Panc1 (cell line): ENCODE results near the gene NHLRC3. TPM values are rescaled to one million over a fixed set of nuclear protein-coding genes. Genes with fewer than 3 reads are reported as not detected.

Experiments used
- ATAC-seq: fragments of 200-7000 bp; cut with Tn5 transposase; 2 replicates; pipeline ENCODE4 v1.9.1; 2020; ENCODE audit warnings: mild to moderate bottlenecking, moderate library complexity
- BruUV-seq: library from RNA; stranded (reverse); fragments of 400-500 nt; replicated peaks from 2 replicates; lab custom pipeline; 2021; lab: Mats Ljungman, UMichigan
- CTCF ChIA-PET: fragments of 300-600 bp; sonication (Branson Sonifier 250); formaldehyde crosslinking; loops from one replicate; lab custom pipeline; 2022; ENCODE audit warnings: antibody characterized with exemption; lab: Charles Lee
- POLR2A ChIA-PET: fragments of 300-600 bp; sonication (Branson Sonifier 250); formaldehyde crosslinking; loops from one replicate; lab custom pipeline; 2022; ENCODE audit warnings: antibody characterized with exemption; lab: Charles Lee
- DNase-seq: peaks from one replicate; pipeline ENCODE4 v3.0.0-alpha.2; 2010; ENCODE audit warnings: low read depth, low spot score
- H3K27ac ChIP-seq: 2 replicates; pipeline ENCODE4 v1.5.1; 2011; ENCODE audit warnings: mild to moderate bottlenecking, low read length, inconsistent platforms
- H3K27me3 ChIP-seq: fragments of 200-500 bp; sonication (Bioruptor generic); 2 replicates; pipeline ENCODE4 v1.6.0; 2014; ENCODE audit warnings: low read length, inconsistent platforms; ENCODE audit not compliant: control insufficient read depth, insufficient read depth
- H3K36me3 ChIP-seq: fragments of 200-500 bp; sonication (Bioruptor generic); 2 replicates; pipeline ENCODE4 v1.5.1; 2014; ENCODE audit warnings: inconsistent platforms, mild to moderate bottlenecking, low read length, moderate library complexity; ENCODE audit not compliant: control insufficient read depth, insufficient read depth
- H3K4me1 ChIP-seq: 2 replicates; pipeline ENCODE4 v1.5.1; 2011; ENCODE audit warnings: inconsistent platforms, mild to moderate bottlenecking, low read length, moderate library complexity; ENCODE audit not compliant: control insufficient read depth, insufficient read depth
- H3K4me3 ChIP-seq, 2 experiments: 2 replicates each; pipeline ENCODE4 v1.5.1; 2011 to 2012; ENCODE audit warnings: low read depth in 2 of 2, low read length in 2 of 2, mild to moderate bottlenecking in 2 of 2, inconsistent platforms in 1 of 2, moderate library complexity in 1 of 2
- H3K9me3 ChIP-seq: fragments of 200-500 bp; sonication (Bioruptor generic); 2 replicates; pipeline ENCODE4 v1.5.1; 2014; ENCODE audit warnings: low read depth, mild to moderate bottlenecking, inconsistent platforms, low read length, moderate library complexity; ENCODE audit not compliant: control insufficient read depth, insufficient read depth
- POLR2AphosphoS5 ChIP-seq: IDR thresholded peaks from 2 replicates; pipeline ENCODE4 v1.6.1; 2012; ENCODE audit warnings: mild to moderate bottlenecking, low read depth, low read length, moderate library complexity
- SIN3A ChIP-seq: IDR thresholded peaks from 2 replicates; pipeline ENCODE4 v1.6.1; 2012; ENCODE audit warnings: low read depth, mild to moderate bottlenecking, low read length, moderate library complexity, borderline replicate concordance; ENCODE audit not compliant: insufficient read depth
- TCF7L2 ChIP-seq: IDR thresholded peaks from 2 replicates; pipeline ENCODE4 v1.6.1; 2011; ENCODE audit warnings: mild to moderate bottlenecking, low read depth, low read length, inconsistent platforms
- in situ Hi-C: cut with HindIII; loops from 2 replicates; pipeline ENCODE4 v1.10.0; 2016; ENCODE audit warnings: low sequenced_read_pairs, low pct_unique_long_range_greater_than_20kb
- intact Hi-C: fragments of 100-400 bp; cut with micrococcal nuclease; formaldehyde crosslinking; loops from one replicate; pipeline ENCODE4 v1.10.0; 2022; ENCODE audit not compliant: unreplicated experiment
- total RNA-seq: library from RNA; stranded (reverse); gene quantifications from one replicate; pipeline ENCODE4 v1.2.1, GENCODE V29; 2021; ENCODE audit not compliant: unreplicated experiment
- TF ChIP-seq, protein P1 (sequence below), 2 experiments: IDR thresholded peaks; 2 replicates each; pipeline ENCODE4 v1.6.1; 2011 to 2012; ENCODE audit warnings: low read depth in 2 of 2, control low read depth in 1 of 2, low read length in 1 of 2, mild to moderate bottlenecking in 1 of 2, moderate library complexity in 1 of 2; ENCODE audit not compliant: insufficient read depth in 1 of 2
- TF ChIP-seq, protein P2 (sequence below): fragments of 450-650 bp; IDR thresholded peaks from 2 replicates; pipeline ENCODE4 v1.5.1; 2017; ENCODE audit warnings: mild to moderate bottlenecking

The NHLRC3 gene
- total RNA-seq, 1 experiment from 2014 or later = 16.1 TPM

DNA sequence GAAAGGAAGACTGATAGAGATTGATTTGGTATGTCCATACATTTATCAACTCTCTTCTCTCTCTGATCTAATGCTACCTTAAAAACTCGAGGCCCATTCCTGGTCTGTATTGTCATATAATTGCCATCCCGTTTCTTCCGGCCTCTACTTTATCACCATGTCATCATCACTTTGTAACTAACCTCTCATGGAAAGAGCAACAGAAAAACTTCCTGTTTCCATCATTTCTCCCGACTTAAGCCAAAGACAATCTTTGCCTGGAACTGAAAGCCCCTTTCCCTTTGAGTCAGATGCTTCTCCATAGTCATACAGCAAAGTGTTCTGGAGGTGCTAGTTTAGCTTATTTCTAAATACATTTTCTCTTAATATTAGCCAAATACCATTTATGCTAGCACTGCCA is 44.9 kb upstream of the NHLRC3 start:
- Histone ChIP-seq H3K27me3 (no peaks in the 10 kb centered on the region), H3K27ac (no peak overlapping the region), H3K4me3 (no peak overlapping the region), H3K9me3 (no peaks in the 10 kb centered on the region), H3K36me3 (no peaks in the 10 kb centered on the region), H3K4me1 (no peaks in the 10 kb centered on the region)
- TF ChIP-seq TCF7L2 (no peak), POLR2AphosphoS5 (no peak), SIN3A (no peak)
- TF ChIP-seq, protein P1, sequence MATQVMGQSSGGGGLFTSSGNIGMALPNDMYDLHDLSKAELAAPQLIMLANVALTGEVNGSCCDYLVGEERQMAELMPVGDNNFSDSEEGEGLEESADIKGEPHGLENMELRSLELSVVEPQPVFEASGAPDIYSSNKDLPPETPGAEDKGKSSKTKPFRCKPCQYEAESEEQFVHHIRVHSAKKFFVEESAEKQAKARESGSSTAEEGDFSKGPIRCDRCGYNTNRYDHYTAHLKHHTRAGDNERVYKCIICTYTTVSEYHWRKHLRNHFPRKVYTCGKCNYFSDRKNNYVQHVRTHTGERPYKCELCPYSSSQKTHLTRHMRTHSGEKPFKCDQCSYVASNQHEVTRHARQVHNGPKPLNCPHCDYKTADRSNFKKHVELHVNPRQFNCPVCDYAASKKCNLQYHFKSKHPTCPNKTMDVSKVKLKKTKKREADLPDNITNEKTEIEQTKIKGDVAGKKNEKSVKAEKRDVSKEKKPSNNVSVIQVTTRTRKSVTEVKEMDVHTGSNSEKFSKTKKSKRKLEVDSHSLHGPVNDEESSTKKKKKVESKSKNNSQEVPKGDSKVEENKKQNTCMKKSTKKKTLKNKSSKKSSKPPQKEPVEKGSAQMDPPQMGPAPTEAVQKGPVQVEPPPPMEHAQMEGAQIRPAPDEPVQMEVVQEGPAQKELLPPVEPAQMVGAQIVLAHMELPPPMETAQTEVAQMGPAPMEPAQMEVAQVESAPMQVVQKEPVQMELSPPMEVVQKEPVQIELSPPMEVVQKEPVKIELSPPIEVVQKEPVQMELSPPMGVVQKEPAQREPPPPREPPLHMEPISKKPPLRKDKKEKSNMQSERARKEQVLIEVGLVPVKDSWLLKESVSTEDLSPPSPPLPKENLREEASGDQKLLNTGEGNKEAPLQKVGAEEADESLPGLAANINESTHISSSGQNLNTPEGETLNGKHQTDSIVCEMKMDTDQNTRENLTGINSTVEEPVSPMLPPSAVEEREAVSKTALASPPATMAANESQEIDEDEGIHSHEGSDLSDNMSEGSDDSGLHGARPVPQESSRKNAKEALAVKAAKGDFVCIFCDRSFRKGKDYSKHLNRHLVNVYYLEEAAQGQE (IDR thresholded peaks at IDR 0.05; ENCODE audit: insufficient read depth in 1 of 2, low read depth in 2 of 2, low read length in 1 of 2) = no peak
- TF ChIP-seq, protein P2, sequence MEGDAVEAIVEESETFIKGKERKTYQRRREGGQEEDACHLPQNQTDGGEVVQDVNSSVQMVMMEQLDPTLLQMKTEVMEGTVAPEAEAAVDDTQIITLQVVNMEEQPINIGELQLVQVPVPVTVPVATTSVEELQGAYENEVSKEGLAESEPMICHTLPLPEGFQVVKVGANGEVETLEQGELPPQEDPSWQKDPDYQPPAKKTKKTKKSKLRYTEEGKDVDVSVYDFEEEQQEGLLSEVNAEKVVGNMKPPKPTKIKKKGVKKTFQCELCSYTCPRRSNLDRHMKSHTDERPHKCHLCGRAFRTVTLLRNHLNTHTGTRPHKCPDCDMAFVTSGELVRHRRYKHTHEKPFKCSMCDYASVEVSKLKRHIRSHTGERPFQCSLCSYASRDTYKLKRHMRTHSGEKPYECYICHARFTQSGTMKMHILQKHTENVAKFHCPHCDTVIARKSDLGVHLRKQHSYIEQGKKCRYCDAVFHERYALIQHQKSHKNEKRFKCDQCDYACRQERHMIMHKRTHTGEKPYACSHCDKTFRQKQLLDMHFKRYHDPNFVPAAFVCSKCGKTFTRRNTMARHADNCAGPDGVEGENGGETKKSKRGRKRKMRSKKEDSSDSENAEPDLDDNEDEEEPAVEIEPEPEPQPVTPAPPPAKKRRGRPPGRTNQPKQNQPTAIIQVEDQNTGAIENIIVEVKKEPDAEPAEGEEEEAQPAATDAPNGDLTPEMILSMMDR = no peak
- DNase-seq = no peak
- in situ Hi-C loops (no loop called here), intact Hi-C loops (no loop called here)
- no peak for ATAC-seq
- CTCF ChIA-PET = no interaction called here
- POLR2A ChIA-PET = no interaction called here
- BruUV-seq = no TSS peak

DNA sequence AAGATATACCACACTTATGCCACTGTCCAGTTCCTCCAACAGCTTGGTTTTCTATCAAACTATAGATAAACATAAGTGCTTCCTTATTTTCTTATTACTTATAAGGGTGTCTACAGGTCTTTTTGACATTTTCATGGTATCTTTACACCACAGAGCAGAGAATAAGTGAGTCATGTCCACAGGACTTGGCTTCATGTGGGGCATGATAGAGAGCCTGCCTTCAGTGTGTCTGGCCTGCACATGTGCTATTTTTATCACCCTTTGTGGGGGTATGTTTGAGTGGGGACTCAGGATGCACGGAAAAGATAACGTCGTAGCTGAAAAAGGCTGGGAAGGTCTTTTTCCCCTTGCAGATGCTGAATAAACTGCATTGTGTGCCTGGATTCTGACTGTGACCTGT is 39.5 kb upstream of the NHLRC3 start:
- CTCF ChIA-PET = no interaction called here
- BruUV-seq = no TSS peak
- in situ Hi-C loops = no loop called here

More for the DNA sequence above, 39.5 kb upstream of the NHLRC3 start:
- TF ChIP-seq SIN3A (no peak), TCF7L2 (no peak), POLR2AphosphoS5 (no peak)
- TF ChIP-seq, protein P2 = no peak
- TF ChIP-seq, protein P1 (IDR thresholded peaks at IDR 0.05; ENCODE audit: insufficient read depth in 1 of 2, low read depth in 2 of 2, low read length in 1 of 2) = no peak
- no peaks in the 10 kb centered on the region for H3K36me3 ChIP-seq
- POLR2A ChIA-PET = no interaction called here
- no peaks in the 10 kb centered on the region for H3K27me3 ChIP-seq
- ATAC-seq = no peak
- H3K9me3 ChIP-seq = no peaks in the 10 kb centered on the region
- H3K27ac ChIP-seq = no peak overlapping the region
- no peak overlapping the region for H3K4me3 ChIP-seq
- no peak for DNase-seq
- intact Hi-C loops = no loop called here
- H3K4me1 ChIP-seq = no peaks in the 10 kb centered on the region
